ENCODE results near the gene ROR1.

ROR1 gene

DNA sequence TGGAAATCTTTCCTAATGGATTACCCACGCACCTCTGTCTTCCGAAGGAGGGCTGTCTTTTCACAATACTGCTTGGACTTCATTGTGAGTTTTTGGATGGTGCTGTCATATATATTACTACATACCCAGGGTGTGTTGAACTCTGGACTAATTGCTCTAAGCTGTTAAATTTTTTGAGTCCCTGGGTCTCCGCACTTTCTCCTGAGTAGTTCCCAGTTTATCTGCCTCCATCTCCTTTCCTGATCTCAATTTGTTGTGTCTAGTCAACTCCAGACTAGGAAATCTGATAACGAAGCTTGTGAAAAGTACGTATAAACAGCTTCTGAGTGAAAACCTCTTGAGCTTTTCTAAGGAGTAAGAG is 211.1 kb downstream of the ROR1 start:
- TF ChIP-seq, protein P1, sequence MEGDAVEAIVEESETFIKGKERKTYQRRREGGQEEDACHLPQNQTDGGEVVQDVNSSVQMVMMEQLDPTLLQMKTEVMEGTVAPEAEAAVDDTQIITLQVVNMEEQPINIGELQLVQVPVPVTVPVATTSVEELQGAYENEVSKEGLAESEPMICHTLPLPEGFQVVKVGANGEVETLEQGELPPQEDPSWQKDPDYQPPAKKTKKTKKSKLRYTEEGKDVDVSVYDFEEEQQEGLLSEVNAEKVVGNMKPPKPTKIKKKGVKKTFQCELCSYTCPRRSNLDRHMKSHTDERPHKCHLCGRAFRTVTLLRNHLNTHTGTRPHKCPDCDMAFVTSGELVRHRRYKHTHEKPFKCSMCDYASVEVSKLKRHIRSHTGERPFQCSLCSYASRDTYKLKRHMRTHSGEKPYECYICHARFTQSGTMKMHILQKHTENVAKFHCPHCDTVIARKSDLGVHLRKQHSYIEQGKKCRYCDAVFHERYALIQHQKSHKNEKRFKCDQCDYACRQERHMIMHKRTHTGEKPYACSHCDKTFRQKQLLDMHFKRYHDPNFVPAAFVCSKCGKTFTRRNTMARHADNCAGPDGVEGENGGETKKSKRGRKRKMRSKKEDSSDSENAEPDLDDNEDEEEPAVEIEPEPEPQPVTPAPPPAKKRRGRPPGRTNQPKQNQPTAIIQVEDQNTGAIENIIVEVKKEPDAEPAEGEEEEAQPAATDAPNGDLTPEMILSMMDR (IDR thresholded peaks at IDR 0.05; ENCODE audit: insufficient read depth, low read depth, low read length, missing control alignments) = no peak
- no peak overlapping the region for H3K4me3 ChIP-seq (ENCODE audit: low read length)
- DNase-seq (ENCODE audit: low read depth) = no peak

DNA sequence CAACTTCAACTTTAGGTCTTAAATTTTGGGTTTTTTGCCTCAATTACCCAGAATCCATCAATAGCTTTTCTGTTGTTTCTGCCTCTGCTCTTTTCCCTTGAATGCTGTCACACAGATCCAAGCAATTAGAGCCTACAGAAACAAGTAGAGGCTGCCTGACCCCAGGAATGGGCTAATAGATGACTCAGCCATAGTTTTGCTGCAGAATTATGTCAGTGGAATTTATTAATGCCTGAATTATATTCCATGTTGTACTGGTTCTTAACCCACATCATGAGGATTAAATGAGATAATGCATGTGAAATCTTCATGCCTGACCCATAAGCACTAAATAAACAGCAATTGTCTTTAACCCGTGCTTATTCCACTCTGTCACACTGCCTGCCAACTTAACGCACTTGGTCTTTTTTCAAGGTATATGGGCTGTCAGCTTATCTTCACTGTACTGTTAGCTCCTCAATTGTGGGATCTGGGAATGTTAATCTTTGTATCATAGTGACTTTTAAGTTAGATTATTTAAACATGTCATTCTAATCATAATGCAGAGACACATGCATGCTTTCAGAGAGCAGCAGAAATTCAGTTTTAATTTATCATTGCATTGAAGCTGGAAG is 213.3 kb downstream of the ROR1 start:
- peak; percentile 56 for DNase-seq (ENCODE audit: low read depth)
- TF ChIP-seq, protein P1 (IDR thresholded peaks at IDR 0.05; ENCODE audit: insufficient read depth, low read depth, low read length, missing control alignments) = no peak

DNA sequence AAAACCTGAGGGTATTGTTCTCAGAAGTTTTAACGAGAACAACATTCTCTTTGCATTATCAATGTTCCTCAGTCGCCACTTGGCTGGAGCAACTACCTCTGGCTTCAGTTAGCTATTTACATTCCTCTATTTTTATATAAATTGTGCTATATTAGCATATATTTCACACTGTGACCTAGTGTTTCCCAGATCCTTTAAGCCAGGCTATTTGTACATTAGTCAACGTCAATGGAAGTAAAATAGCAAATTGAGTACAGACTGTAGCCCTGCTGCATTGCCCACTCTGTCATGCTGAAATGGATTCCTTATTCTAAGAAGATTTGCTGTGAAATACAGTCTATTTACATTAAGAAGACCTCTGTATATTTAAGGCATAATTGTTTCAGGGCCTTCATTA is 213.8 kb downstream of the ROR1 start:
- TF ChIP-seq, protein P1 (IDR thresholded peaks at IDR 0.05; ENCODE audit: insufficient read depth, low read depth, low read length, missing control alignments) = no peak
- no peak overlapping the region for H3K4me3 ChIP-seq (ENCODE audit: low read length)
- DNase-seq (ENCODE audit: low read depth) = no peak

More for the DNA sequence above, 213.3 kb downstream of the ROR1 start:
- no peak overlapping the region for H3K4me3 ChIP-seq (ENCODE audit: low read length)

DNA sequence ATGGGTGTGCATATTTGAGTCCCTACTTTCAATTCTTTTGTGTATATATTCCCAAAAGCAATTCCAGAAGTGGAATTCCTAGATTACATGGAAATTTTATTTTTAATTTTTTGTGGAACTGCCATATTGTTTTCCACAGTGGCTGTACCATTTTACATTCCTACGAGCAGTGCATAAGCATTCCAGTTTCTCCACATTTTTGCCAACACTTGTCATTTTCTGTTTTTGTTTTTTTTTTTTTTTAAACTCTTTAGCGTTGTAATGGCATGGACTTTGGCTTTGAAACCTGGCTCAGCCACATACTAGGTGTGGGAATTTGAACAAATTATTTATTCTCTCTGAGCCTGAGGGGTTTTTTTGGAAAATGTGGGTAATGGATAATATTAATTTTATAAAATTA is 215.1 kb downstream of the ROR1 start:
- DNase-seq (ENCODE audit: low read depth) = no peak
- TF ChIP-seq, protein P1 (IDR thresholded peaks at IDR 0.05; ENCODE audit: insufficient read depth, low read depth, low read length, missing control alignments) = no peak
- H3K4me3 ChIP-seq (ENCODE audit: low read length) = no peak overlapping the region

DNA sequence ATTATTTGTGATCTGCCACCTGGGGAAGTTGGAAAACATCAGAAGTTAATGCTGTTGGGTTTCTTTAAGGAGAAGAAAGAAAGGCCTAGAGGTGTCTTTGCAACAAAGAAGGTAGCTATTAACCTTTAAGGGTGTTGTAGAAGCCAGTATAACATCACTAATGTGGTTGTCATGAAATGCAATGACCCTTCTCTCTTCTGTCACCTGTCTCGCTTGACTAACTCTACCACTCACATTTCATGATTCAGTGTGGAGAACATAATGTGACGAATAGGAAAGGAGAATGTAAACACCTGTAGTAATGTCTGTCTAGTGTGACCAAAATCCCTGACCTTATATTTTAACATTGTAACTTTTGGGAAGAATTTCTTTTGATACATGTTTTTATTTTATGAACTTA is 217.9 kb downstream of the ROR1 start:
- no peak overlapping the region for H3K4me3 ChIP-seq (ENCODE audit: low read length)
- TF ChIP-seq, protein P1 (IDR thresholded peaks at IDR 0.05; ENCODE audit: insufficient read depth, low read depth, low read length, missing control alignments) = no peak
- DNase-seq (ENCODE audit: low read depth) = no peak

DNA sequence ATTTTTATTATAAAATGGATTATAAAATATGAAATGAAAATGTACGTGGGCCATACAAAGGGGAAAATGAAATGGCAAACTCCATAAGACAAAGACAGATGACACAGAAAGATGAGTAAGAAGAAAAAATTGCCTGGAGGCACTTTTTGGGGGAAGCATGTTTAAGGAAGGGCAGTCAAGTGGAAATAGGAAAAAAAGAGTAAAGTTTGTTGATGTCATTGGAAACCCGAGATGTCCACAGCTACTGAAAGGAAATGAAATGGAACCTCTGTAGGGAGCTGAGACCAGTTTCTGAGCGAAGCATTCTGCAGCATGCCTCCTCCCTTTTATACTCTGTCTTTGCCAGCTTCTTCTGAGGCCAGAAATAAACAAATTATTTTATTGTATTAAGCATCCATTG is 226.2 kb downstream of the ROR1 start:
- TF ChIP-seq, protein P1 (IDR thresholded peaks at IDR 0.05; ENCODE audit: insufficient read depth, low read depth, low read length, missing control alignments) = no peak
- DNase-seq (ENCODE audit: low read depth) = peak; percentile 74
- H3K4me3 ChIP-seq (ENCODE audit: low read length) = no peak overlapping the region

DNA sequence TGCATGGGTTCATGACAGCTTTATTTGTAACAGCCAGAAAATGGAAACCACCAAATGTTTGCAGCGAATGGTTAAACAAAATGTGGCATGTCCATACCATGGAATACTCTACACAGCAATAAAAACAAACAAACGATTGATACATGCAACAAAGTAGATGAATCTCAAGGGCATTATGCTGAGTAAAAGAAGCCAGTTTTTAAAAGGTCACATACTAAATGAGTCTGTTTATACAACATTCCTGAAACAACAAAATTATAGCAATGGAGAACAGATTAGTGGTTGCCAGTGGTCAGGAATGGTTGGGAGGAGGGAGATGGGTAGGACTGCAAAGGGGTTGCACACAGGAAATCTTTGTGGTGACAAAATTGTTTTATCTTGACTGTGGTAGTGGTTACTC is 227.2 kb downstream of the ROR1 start:
- no peak for DNase-seq (ENCODE audit: low read depth)
- TF ChIP-seq, protein P1 (IDR thresholded peaks at IDR 0.05; ENCODE audit: insufficient read depth, low read depth, low read length, missing control alignments) = no peak
- H3K4me3 ChIP-seq (ENCODE audit: low read length) = no peak overlapping the region

All from epithelial cell of esophagus (primary cell).